Panc1 (cell line): ENCODE results near the gene SLC44A1. TPM values are rescaled to one million over a fixed set of nuclear protein-coding genes. Genes with fewer than 3 reads are reported as not detected.

ENCODE experiments used
- ATAC-seq: fragments of 200-7000 bp; cut with Tn5 transposase; 2 replicates; pipeline ENCODE4 v1.9.1; 2020; ENCODE audit warnings: mild to moderate bottlenecking, moderate library complexity
- BruUV-seq: library from RNA; stranded (reverse); fragments of 400-500 nt; replicated peaks from 2 replicates; lab custom pipeline; 2021; lab: Mats Ljungman, UMichigan
- CTCF ChIA-PET: fragments of 300-600 bp; sonication (Branson Sonifier 250); formaldehyde crosslinking; loops from one replicate; lab custom pipeline; 2022; ENCODE audit warnings: antibody characterized with exemption; lab: Charles Lee
- POLR2A ChIA-PET: fragments of 300-600 bp; sonication (Branson Sonifier 250); formaldehyde crosslinking; loops from one replicate; lab custom pipeline; 2022; ENCODE audit warnings: antibody characterized with exemption; lab: Charles Lee
- DNase-seq: peaks from one replicate; pipeline ENCODE4 v3.0.0-alpha.2; 2010; ENCODE audit warnings: low read depth, low spot score
- H3K27ac ChIP-seq: 2 replicates; pipeline ENCODE4 v1.5.1; 2011; ENCODE audit warnings: mild to moderate bottlenecking, low read length, inconsistent platforms
- H3K27me3 ChIP-seq: fragments of 200-500 bp; sonication (Bioruptor generic); 2 replicates; pipeline ENCODE4 v1.6.0; 2014; ENCODE audit warnings: low read length, inconsistent platforms; ENCODE audit not compliant: control insufficient read depth, insufficient read depth
- H3K36me3 ChIP-seq: fragments of 200-500 bp; sonication (Bioruptor generic); 2 replicates; pipeline ENCODE4 v1.5.1; 2014; ENCODE audit warnings: inconsistent platforms, mild to moderate bottlenecking, low read length, moderate library complexity; ENCODE audit not compliant: control insufficient read depth, insufficient read depth
- H3K4me1 ChIP-seq: 2 replicates; pipeline ENCODE4 v1.5.1; 2011; ENCODE audit warnings: inconsistent platforms, mild to moderate bottlenecking, low read length, moderate library complexity; ENCODE audit not compliant: control insufficient read depth, insufficient read depth
- H3K4me3 ChIP-seq, 2 experiments: 2 replicates each; pipeline ENCODE4 v1.5.1; 2011 to 2012; ENCODE audit warnings: low read depth in 2 of 2, low read length in 2 of 2, mild to moderate bottlenecking in 2 of 2, inconsistent platforms in 1 of 2, moderate library complexity in 1 of 2
- H3K9me3 ChIP-seq: fragments of 200-500 bp; sonication (Bioruptor generic); 2 replicates; pipeline ENCODE4 v1.5.1; 2014; ENCODE audit warnings: low read depth, mild to moderate bottlenecking, inconsistent platforms, low read length, moderate library complexity; ENCODE audit not compliant: control insufficient read depth, insufficient read depth
- CTCF ChIP-seq: fragments of 450-650 bp; IDR thresholded peaks from 2 replicates; pipeline ENCODE4 v1.5.1; 2017; ENCODE audit warnings: mild to moderate bottlenecking
- POLR2AphosphoS5 ChIP-seq: IDR thresholded peaks from 2 replicates; pipeline ENCODE4 v1.6.1; 2012; ENCODE audit warnings: mild to moderate bottlenecking, low read depth, low read length, moderate library complexity
- REST ChIP-seq, 2 experiments: IDR thresholded peaks; 2 replicates each; pipeline ENCODE4 v1.6.1; 2011 to 2012; ENCODE audit warnings: low read depth in 2 of 2, control low read depth in 1 of 2, low read length in 1 of 2, mild to moderate bottlenecking in 1 of 2, moderate library complexity in 1 of 2; ENCODE audit not compliant: insufficient read depth in 1 of 2
- SIN3A ChIP-seq: IDR thresholded peaks from 2 replicates; pipeline ENCODE4 v1.6.1; 2012; ENCODE audit warnings: low read depth, mild to moderate bottlenecking, low read length, moderate library complexity, borderline replicate concordance; ENCODE audit not compliant: insufficient read depth
- TCF7L2 ChIP-seq: IDR thresholded peaks from 2 replicates; pipeline ENCODE4 v1.6.1; 2011; ENCODE audit warnings: mild to moderate bottlenecking, low read depth, low read length, inconsistent platforms
- in situ Hi-C: cut with HindIII; loops from 2 replicates; pipeline ENCODE4 v1.10.0; 2016; ENCODE audit warnings: low sequenced_read_pairs, low pct_unique_long_range_greater_than_20kb
- intact Hi-C: fragments of 100-400 bp; cut with micrococcal nuclease; formaldehyde crosslinking; loops from one replicate; pipeline ENCODE4 v1.10.0; 2022; ENCODE audit not compliant: unreplicated experiment
- total RNA-seq: library from RNA; stranded (reverse); gene quantifications from one replicate; pipeline ENCODE4 v1.2.1, GENCODE V29; 2021; ENCODE audit not compliant: unreplicated experiment

Gene SLC44A1
- total RNA-seq, 1 experiment from 2014 or later = 8.7 TPM

GRCh38 chr9:105291938-105292337, 47.5 kb downstream of the SLC44A1 start:
- no peak overlapping the region for H3K27ac ChIP-seq

GRCh38 chr9:105293408-105293807, 49.0 kb downstream of the SLC44A1 start:
- Histone ChIP-seq H3K9me3 (no peaks in the 10 kb centered on the region), H3K36me3 (no peaks in the 10 kb centered on the region), H3K27me3 (no peaks in the 10 kb centered on the region), H3K4me1 (no peaks in the 10 kb centered on the region), H3K4me3 (no peak overlapping the region), H3K27ac (no peak overlapping the region)
- TF ChIP-seq POLR2AphosphoS5 (no peak), SIN3A (no peak), CTCF (no peak), TCF7L2 (no peak), REST (IDR thresholded peaks at IDR 0.05; ENCODE audit: insufficient read depth in 1 of 2, low read depth in 2 of 2, low read length in 1 of 2) (no peak)
- no TSS peak for BruUV-seq
- DNase-seq (no peak), ATAC-seq (no peak)
- intact Hi-C loops (no loop called here), in situ Hi-C loops (no loop called here)
- POLR2A ChIA-PET = no interaction called here
- CTCF ChIA-PET = no interaction called here

More at GRCh38 chr9:105291938-105292337, 47.5 kb downstream of the SLC44A1 start:
- ChIA-PET CTCF (no interaction called here), POLR2A (no interaction called here)
- DNase-seq = no peak
- no TSS peak for BruUV-seq
- ATAC-seq = no peak
- in situ Hi-C loops (no loop called here), intact Hi-C loops (no loop called here)
- Histone ChIP-seq H3K9me3 (no peaks in the 10 kb centered on the region), H3K27me3 (no peaks in the 10 kb centered on the region), H3K36me3 (no peaks in the 10 kb centered on the region), H3K4me1 (no peaks in the 10 kb centered on the region), H3K4me3 (no peak overlapping the region)
- TF ChIP-seq REST (IDR thresholded peaks at IDR 0.05; ENCODE audit: insufficient read depth in 1 of 2, low read depth in 2 of 2, low read length in 1 of 2) (no peak), SIN3A (no peak), POLR2AphosphoS5 (no peak)
